T-helper 17 cell (primary cell): Measurements from ENCODE around the gene TERT. TPM values are rescaled to one million over a fixed set of nuclear protein-coding genes. Genes with fewer than 3 reads are reported as not detected.
"Not testable (repeated sequence)": the region's sequence is repeated elsewhere in the genome, so short reads cannot be mapped to it uniquely, and the experiment has no call there.

Experiments used
- ATAC-seq: fragments of 150-1000 bp; cut with Tn5 transposase; 2 replicates; pipeline ENCODE4 v1.10.0; 2021; ENCODE audit warnings: mild to moderate bottlenecking, moderate library complexity
- DNase-seq, 3 donors: peaks; one replicate each; pipeline versions ENCODE4 v3.0.0 to v3.0.0-alpha.2; 2020 to 2021
- H3K9me3 ChIP-seq: one replicate; pipeline ENCODE4 v1.7.0; 2013; ENCODE audit warnings: low read length, mild to moderate bottlenecking; ENCODE audit not compliant: control insufficient read depth, poor library complexity, severe bottlenecking
- H3K27ac Mint-ChIP-seq: one replicate; pipeline ENCODE4 v1.8.0; 2022; ENCODE audit warnings: mild to moderate bottlenecking, moderate library complexity, mixed read lengths
- H3K27me3 Mint-ChIP-seq: one replicate; pipeline ENCODE4 v1.8.0; 2022; ENCODE audit warnings: mixed read lengths
- H3K36me3 Mint-ChIP-seq: one replicate; pipeline ENCODE4 v1.8.0; 2022; ENCODE audit warnings: low read depth, mixed read lengths
- H3K4me1 Mint-ChIP-seq: one replicate; pipeline ENCODE4 v1.8.0; 2022; ENCODE audit warnings: mild to moderate bottlenecking, mixed read lengths
- H3K4me3 Mint-ChIP-seq: one replicate; pipeline ENCODE4 v1.8.0; 2022; ENCODE audit warnings: mild to moderate bottlenecking, moderate library complexity, mixed read lengths
- total RNA-seq, 4 donors: library from RNA in 2 of 4; stranded (reverse) in 2 of 4; gene quantifications; one replicate each; pipeline ENCODE4 v1.2.3 and lab custom pipeline; 2022 to 2026

The TERT gene
- total RNA-seq, 2 donors from 2014 or later: 0.10 to 0.80 TPM

- no peaks in the 10 kb centered on the region for H3K36me3 Mint-ChIP-seq
- H3K4me1 Mint-ChIP-seq: peaks cover 13% of the 10 kb centered on the region
- no peaks in the 10 kb centered on the region for H3K27me3 Mint-ChIP-seq
- no peak for ATAC-seq
- no peak for DNase-seq
- no peaks in the 10 kb centered on the region for H3K9me3 ChIP-seq
- H3K4me3 Mint-ChIP-seq: peak overlapping the region; percentile 64
- H3K27ac Mint-ChIP-seq: no peak overlapping the region
Observed at GRCh38 chr5:1270933-1271914, 23.6 kb downstream of the TERT start.

DNA sequence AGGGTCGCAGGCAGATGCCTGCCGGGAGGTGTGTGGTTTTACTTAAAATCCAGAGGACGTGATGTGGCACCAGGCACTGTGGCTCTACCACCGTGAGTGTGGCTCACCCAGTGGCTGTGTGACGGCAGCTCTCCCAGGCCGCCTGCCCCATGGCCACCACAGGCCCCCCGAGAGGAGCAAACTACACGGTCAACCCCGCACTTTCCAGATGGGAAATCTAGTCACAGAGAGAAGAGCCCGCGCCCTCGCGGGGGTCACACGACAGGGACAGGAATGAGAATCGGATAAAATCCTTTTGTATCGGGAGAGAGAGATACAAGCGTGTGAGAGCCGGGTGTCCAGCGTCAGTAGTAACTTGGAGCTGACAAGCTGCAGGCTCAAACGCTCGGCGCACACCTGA, 24.4 kb downstream of the TERT start:
- ATAC-seq (no peak), DNase-seq (no peak)
- Mint-ChIP-seq H3K27me3 (no peaks in the 10 kb centered on the region), H3K4me1 (peaks cover 13% of the 10 kb centered on the region), H3K27ac (no peak overlapping the region), H3K36me3 (no peaks in the 10 kb centered on the region), H3K4me3 (no peak overlapping the region)
- H3K9me3 ChIP-seq: no peaks in the 10 kb centered on the region

DNA sequence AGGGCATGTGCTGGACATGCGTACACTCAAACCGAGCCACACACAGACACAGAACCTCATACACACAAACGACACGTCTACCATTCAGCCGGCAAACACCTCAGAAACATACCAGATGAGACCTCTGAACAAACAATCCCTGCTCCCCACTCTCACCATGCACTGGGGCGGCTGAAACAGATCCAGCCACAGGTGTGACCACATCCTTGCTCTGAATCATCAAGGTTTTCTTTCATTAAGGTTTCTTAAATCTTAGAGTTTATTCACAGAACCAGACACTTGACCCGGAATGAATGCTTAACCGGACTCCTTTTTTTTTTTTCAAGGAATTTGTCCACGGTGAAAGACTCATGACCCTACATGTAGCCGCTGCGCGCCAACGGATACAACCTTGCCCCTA, 26.2 kb downstream of the TERT start:
- H3K9me3 ChIP-seq: no peaks in the 10 kb centered on the region
- DNase-seq: no peak
- H3K27ac Mint-ChIP-seq: peak overlapping the region; percentile 54
- ATAC-seq: peak; percentile 88
- no peak overlapping the region for H3K4me3 Mint-ChIP-seq
- no peaks in the 10 kb centered on the region for H3K36me3 Mint-ChIP-seq
- H3K4me1 Mint-ChIP-seq: peaks cover 13% of the 10 kb centered on the region
- no peaks in the 10 kb centered on the region for H3K27me3 Mint-ChIP-seq

- Mint-ChIP-seq H3K4me1 (peaks cover 13% of the 10 kb centered on the region), H3K27me3 (no peaks in the 10 kb centered on the region), H3K36me3 (no peaks in the 10 kb centered on the region), H3K27ac (no peak overlapping the region), H3K4me3 (no peak overlapping the region)
- ATAC-seq (no peak), DNase-seq (no peak)
- no peaks in the 10 kb centered on the region for H3K9me3 ChIP-seq
Observed at GRCh38 chr5:1268056-1268455, 26.8 kb downstream of the TERT start.

GRCh38 chr5:1267464-1267863, 27.4 kb downstream of the TERT start:
- not testable (repeated sequence) for DNase-seq, H3K36me3 Mint-ChIP-seq, ATAC-seq, H3K27ac Mint-ChIP-seq, H3K27me3 Mint-ChIP-seq, H3K9me3 ChIP-seq, H3K4me3 Mint-ChIP-seq
- H3K4me1 Mint-ChIP-seq: peaks cover 16% of the 10 kb centered on the region

- H3K36me3 Mint-ChIP-seq: no peaks in the 10 kb centered on the region
- peaks cover 16% of the 10 kb centered on the region for H3K4me1 Mint-ChIP-seq
- DNase-seq (no peak), ATAC-seq (no peak)
- H3K27me3 Mint-ChIP-seq: no peaks in the 10 kb centered on the region
- no peak overlapping the region for H3K27ac Mint-ChIP-seq
- no peaks in the 10 kb centered on the region for H3K9me3 ChIP-seq
- no peak overlapping the region for H3K4me3 Mint-ChIP-seq
Observed at GRCh38 chr5:1266791-1267190, 28.1 kb downstream of the TERT start.

DNA sequence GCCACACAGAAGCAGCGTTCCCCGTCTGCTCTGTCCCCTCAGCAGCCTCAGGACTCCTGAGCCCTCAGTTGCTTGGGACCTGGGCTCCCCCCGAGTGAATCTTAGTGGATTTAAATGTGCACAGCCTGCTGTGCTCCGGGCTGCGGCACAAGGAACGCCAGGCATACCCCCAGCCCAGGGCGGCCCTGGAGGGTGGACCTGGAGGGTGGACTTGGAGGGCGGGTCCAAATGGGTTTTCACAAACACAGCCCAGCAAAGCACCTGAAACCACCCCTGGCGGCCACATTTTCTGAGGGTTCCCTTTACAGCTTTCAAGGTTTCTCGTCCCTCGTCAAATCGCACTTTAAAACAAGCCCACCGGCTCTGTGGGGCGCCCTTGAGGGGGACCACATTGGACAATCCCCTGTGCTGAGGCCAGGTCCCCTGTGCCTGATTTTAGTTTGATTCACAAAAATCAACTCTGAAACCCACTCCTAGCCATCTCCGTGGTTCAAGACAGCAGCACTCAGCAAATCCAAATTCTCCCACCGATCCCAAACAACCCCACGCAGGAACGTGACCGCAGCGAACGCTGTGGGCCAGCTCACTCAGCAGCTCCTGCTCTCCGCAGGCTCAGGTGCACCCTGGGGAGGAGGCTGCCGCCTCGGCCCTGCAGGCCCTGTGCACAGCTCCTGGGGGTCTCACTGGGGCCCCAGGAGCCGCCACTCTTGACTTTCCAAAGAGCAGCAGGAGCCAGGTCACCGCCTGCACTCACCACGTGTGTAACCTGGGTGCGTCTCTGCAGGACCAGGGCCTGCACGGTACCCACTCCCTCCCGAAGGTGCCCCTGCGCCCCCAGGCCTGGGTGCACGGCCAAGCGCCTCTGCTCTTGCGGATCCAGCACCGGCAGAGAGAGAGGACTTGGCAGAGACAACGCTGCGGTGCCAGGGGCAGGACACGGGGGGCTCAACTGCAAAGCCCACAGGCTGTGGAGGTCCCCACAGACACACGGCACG, 29.1 kb downstream of the TERT start:
- H3K4me1 Mint-ChIP-seq: peaks cover 16% of the 10 kb centered on the region
- no peak for ATAC-seq
- H3K4me3 Mint-ChIP-seq: no peak overlapping the region
- no peaks in the 10 kb centered on the region for H3K27me3 Mint-ChIP-seq
- H3K9me3 ChIP-seq: no peaks in the 10 kb centered on the region
- no peak for DNase-seq
- no peaks in the 10 kb centered on the region for H3K36me3 Mint-ChIP-seq
- no peak overlapping the region for H3K27ac Mint-ChIP-seq

DNA sequence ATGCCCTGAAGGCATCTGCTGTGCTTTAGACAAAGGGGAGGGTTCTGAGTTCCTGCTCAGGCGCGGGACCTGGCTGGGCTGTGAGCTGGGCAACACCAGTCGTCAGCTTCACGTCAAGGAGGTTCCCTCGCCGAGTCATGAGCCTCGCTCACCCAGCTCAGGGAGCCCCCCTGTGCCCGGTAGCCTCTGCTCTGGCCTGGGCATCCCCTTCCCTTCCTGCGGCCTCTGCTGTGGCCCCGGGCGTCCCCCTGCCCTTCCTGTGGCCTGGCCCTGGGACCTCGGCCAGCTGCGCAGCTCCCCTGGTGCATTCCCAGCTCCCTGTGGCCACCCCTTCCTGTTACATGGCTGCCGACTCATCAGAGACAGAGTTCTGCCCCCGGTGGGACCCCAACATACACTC, 29.8 kb downstream of the TERT start:
- Mint-ChIP-seq H3K27me3 (no peaks in the 10 kb centered on the region), H3K4me3 (no peak overlapping the region), H3K27ac (no peak overlapping the region), H3K36me3 (no peaks in the 10 kb centered on the region), H3K4me1 (peaks cover 16% of the 10 kb centered on the region)
- ATAC-seq (no peak), DNase-seq (no peak)
- H3K9me3 ChIP-seq: no peaks in the 10 kb centered on the region

GRCh38 chr5:1264211-1264610, 30.7 kb downstream of the TERT start:
- Mint-ChIP-seq H3K36me3 (no peaks in the 10 kb centered on the region), H3K4me3 (no peak overlapping the region), H3K4me1 (peaks cover 13% of the 10 kb centered on the region), H3K27ac (no peak overlapping the region), H3K27me3 (no peaks in the 10 kb centered on the region)
- ATAC-seq: no peak
- H3K9me3 ChIP-seq: no peaks in the 10 kb centered on the region
- no peak for DNase-seq

GRCh38 chr5:1262381-1262780, 32.5 kb downstream of the TERT start:
- H3K4me3 Mint-ChIP-seq: no peak overlapping the region
- ATAC-seq (no peak), DNase-seq (no peak)
- H3K36me3 Mint-ChIP-seq: no peaks in the 10 kb centered on the region
- H3K27me3 Mint-ChIP-seq: no peaks in the 10 kb centered on the region
- no peaks in the 10 kb centered on the region for H3K9me3 ChIP-seq
- peaks cover 3% of the 10 kb centered on the region for H3K4me1 Mint-ChIP-seq
- peak overlapping the region; percentile 43 for H3K27ac Mint-ChIP-seq

GRCh38 chr5:1261643-1262042, 33.2 kb downstream of the TERT start:
- H3K4me3 Mint-ChIP-seq: no peak overlapping the region
- H3K27me3 Mint-ChIP-seq: no peaks in the 10 kb centered on the region
- H3K9me3 ChIP-seq: no peaks in the 10 kb centered on the region
- H3K4me1 Mint-ChIP-seq: peaks cover 5% of the 10 kb centered on the region
- peak overlapping the region; percentile 43 for H3K27ac Mint-ChIP-seq
- no peak for ATAC-seq
- DNase-seq: no peak
- no peaks in the 10 kb centered on the region for H3K36me3 Mint-ChIP-seq

DNA sequence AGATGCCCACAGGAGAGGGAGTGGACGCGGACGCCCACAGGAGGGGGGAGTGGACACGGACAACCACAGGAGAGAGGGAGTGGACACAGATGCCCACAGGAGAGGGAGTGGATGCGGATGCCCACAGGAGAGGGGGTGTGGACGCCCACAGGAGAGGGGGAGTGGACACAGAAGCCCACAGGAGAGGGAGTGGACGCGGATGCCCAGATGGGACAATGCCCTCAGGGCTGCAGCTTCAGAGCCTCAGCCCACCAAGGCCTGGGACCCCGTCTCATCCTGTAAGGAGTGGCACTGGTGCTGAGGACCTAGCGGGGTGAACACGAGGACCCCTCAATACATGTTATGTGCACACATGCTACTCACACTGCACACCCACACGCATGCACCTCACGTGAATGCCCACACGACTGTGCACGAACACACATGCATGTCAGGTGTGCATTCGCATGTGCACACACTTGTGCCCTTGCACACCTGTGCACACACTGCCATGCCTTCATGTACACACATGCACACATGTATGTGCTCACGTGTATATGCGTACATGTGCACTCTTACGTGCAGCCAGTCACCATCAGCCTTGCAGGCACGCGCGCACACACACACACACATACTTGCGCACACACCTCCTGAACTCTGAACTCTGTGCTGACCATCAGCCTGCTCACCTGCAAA, 34.9 kb downstream of the TERT start:
- Mint-ChIP-seq H3K27ac (no peak overlapping the region), H3K27me3 (no peaks in the 10 kb centered on the region), H3K4me3 (no peak overlapping the region), H3K36me3 (no peaks in the 10 kb centered on the region), H3K4me1 (peaks cover 16% of the 10 kb centered on the region)
- no peaks in the 10 kb centered on the region for H3K9me3 ChIP-seq
- no peak for DNase-seq
- no peak for ATAC-seq

GRCh38 chr5:1257841-1258240, 37.0 kb downstream of the TERT start:
- H3K9me3 ChIP-seq: no peaks in the 10 kb centered on the region
- Mint-ChIP-seq H3K27me3 (no peaks in the 10 kb centered on the region), H3K36me3 (no peaks in the 10 kb centered on the region), H3K4me3 (no peak overlapping the region), H3K4me1 (peaks cover 20% of the 10 kb centered on the region), H3K27ac (no peak overlapping the region)
- DNase-seq (no peak), ATAC-seq (no peak)
